Endodermal cell (in vitro differentiated cells): ENCODE results near the gene JAZF1. TPM values are rescaled to one million over a fixed set of nuclear protein-coding genes. Genes with fewer than 3 reads are reported as not detected.

ENCODE experiments used
- DNase-seq: peaks from one replicate; pipeline ENCODE4 v3.0.0-alpha.2; 2017
- H3K27ac ChIP-seq: 2 replicates; pipeline ENCODE4 v1.5.1; 2013; ENCODE audit warnings: mild to moderate bottlenecking, low read depth, low read length, moderate library complexity
- H3K27me3 ChIP-seq: 2 replicates; pipeline ENCODE4 v1.6.1; 2013; ENCODE audit warnings: mild to moderate bottlenecking, low read length, moderate library complexity; ENCODE audit not compliant: insufficient read depth, control insufficient read depth, poor library complexity, severe bottlenecking
- H3K36me3 ChIP-seq: 2 replicates; pipeline ENCODE4 v1.7.0; 2013; ENCODE audit warnings: mild to moderate bottlenecking, low read length, moderate library complexity; ENCODE audit not compliant: control insufficient read depth, insufficient read depth
- H3K4me1 ChIP-seq: one replicate; pipeline ENCODE4 v1.7.0; 2013; ENCODE audit warnings: low read length; ENCODE audit not compliant: control insufficient read depth, insufficient read depth
- H3K4me3 ChIP-seq: 2 replicates; pipeline ENCODE4 v1.5.1; 2013; ENCODE audit warnings: mild to moderate bottlenecking, low read length, moderate library complexity
- H3K9ac ChIP-seq: 2 replicates; pipeline ENCODE4 v1.6.1; 2013; ENCODE audit warnings: mild to moderate bottlenecking, low read length, moderate library complexity; ENCODE audit not compliant: poor library complexity, severe bottlenecking; ENCODE audit errors: extremely low read depth
- H3K9me3 ChIP-seq: 2 replicates; pipeline ENCODE4 v1.6.1; 2013; ENCODE audit warnings: mild to moderate bottlenecking, low read length, moderate library complexity; ENCODE audit not compliant: control insufficient read depth
- H3K27ac Mint-ChIP-seq: 2 replicates; pipeline ENCODE4 v1.8.0; 2020; ENCODE audit warnings: mixed read lengths
- H3K27me3 Mint-ChIP-seq: 2 replicates; pipeline ENCODE4 v1.8.0; 2021; ENCODE audit warnings: mild to moderate bottlenecking, mixed read lengths; ENCODE audit not compliant: insufficient read depth
- H3K36me3 Mint-ChIP-seq: 2 replicates; pipeline ENCODE4 v1.8.0; 2020; ENCODE audit warnings: low read depth, mixed read lengths
- H3K4me1 Mint-ChIP-seq: 2 replicates; pipeline ENCODE4 v1.8.0; 2020; ENCODE audit warnings: mixed read lengths
- H3K4me3 Mint-ChIP-seq: 2 replicates; pipeline ENCODE4 v1.8.0; 2020; ENCODE audit warnings: mild to moderate bottlenecking, moderate library complexity, mixed read lengths
- H3K9me3 Mint-ChIP-seq: 2 replicates; pipeline ENCODE4 v1.8.0; 2020; ENCODE audit warnings: mild to moderate bottlenecking, mixed read lengths
- WGBS, 2 experiments: methylation state at CpG; one replicate each; pipeline versions ENCODE4 v1.1.5 to v1.1.7; 2013; ENCODE audit warnings: missing lambda C conversion rate in 2 of 2, mixed read lengths in 1 of 2; ENCODE audit not compliant: insufficient coverage in 1 of 2, insufficient read length in 1 of 2; 5-methylcytosine and 5-hydroxymethylcytosine counted together
- total RNA-seq, 2 donors: library from RNA; stranded (reverse); fragmentation: NEBNext Ultra II Directional in 1 of 2; extraction: Animal tissue kit (Norgen Biotek cat#: 25700) in 1 of 2; gene quantifications; 2 replicates in 1 of 2; 3 replicates in 1 of 2; pipeline ENCODE4 v1.2.1, GENCODE V29; 2021
- TF ChIP-seq, protein P1 (sequence below): fragments of 200-600 bp; sonication (generic); conservative IDR thresholded peaks from 2 replicates; pipeline ENCODE4 v1.5.0; 2021; ENCODE audit warnings: antibody characterized with exemption, mild to moderate bottlenecking

JAZF1 gene
- total RNA-seq, 2 donors from 2014 or later: 18.3 to 33.6 TPM

DNA sequence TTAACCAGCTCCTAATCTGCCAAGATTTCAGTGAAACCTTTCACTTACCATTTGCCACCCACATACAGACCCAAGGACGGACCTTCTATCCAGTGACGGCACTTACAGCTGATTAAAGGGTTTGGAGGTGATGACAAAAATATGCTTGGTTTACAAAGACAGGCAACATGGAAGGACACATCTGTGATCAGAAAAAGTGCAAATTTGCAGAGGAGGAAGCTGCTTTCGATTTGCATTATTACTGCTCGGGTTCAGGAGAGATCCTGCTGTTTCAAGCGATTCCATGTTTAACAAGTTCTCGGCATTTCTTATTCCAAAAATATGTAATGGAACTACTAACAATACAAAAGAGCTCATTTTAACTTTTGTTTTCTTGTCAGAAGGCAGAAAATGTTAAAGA lies 109.0 kb downstream of the JAZF1 start:
- no peaks in the 10 kb centered on the region for H3K27me3 ChIP-seq
- Mint-ChIP-seq H3K9me3 (no peaks in the 10 kb centered on the region), H3K4me3 (no peak overlapping the region), H3K36me3 (peaks cover 6% of the 10 kb centered on the region), H3K4me1 (peaks cover 19% of the 10 kb centered on the region), H3K27ac (no peak overlapping the region), H3K27me3 (no peaks in the 10 kb centered on the region)
- TF ChIP-seq, protein P1, sequence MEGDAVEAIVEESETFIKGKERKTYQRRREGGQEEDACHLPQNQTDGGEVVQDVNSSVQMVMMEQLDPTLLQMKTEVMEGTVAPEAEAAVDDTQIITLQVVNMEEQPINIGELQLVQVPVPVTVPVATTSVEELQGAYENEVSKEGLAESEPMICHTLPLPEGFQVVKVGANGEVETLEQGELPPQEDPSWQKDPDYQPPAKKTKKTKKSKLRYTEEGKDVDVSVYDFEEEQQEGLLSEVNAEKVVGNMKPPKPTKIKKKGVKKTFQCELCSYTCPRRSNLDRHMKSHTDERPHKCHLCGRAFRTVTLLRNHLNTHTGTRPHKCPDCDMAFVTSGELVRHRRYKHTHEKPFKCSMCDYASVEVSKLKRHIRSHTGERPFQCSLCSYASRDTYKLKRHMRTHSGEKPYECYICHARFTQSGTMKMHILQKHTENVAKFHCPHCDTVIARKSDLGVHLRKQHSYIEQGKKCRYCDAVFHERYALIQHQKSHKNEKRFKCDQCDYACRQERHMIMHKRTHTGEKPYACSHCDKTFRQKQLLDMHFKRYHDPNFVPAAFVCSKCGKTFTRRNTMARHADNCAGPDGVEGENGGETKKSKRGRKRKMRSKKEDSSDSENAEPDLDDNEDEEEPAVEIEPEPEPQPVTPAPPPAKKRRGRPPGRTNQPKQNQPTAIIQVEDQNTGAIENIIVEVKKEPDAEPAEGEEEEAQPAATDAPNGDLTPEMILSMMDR: no peak
- DNase-seq: no peak
- 90 to 93% methylated on average over 4 to 6 of the region's 6 CpGs for WGBS, 2 experiments
- H3K36me3 ChIP-seq: no peaks in the 10 kb centered on the region
- no peak overlapping the region for H3K27ac ChIP-seq
- no peaks in the 10 kb centered on the region for H3K4me1 ChIP-seq
- H3K4me3 ChIP-seq: no peak overlapping the region
- no peaks in the 10 kb centered on the region for H3K9me3 ChIP-seq
- H3K9ac ChIP-seq: no peak overlapping the region

DNA sequence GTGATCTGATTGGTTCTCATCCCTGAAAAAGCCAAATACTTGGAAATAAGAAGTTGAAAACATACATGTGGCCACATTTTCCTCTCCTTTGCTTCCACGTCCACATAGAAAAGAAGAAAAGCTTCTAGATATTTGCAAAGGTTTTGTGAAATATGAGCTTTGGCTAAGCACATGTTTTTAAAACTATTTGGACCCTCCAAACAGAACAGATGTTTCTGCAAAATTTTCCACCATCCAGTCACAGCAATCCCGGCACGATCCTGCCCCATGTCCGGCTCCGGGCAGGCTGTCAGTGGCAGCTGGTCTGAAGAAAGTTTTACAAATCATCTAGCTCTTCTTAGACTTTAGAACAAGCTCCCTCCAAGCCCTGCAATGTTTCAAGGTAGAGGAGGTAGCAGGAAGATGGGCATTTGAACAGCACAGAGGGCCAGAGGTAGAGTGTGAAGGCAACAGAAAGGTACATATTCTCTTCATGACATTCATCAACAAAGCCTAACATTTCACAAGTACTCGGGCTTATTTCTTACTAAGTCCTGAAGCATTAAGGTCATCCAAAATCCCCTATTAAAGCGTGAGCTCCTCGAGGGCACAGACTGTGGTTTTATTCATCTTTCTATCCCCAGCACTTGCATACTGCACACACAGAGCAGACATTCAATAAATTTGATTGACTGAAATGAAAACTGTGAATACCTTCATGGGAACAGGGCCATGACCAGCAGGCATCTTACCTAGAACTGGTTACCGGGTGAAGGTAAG lies 110.1 kb downstream of the JAZF1 start:
- Mint-ChIP-seq H3K27ac (no peak overlapping the region), H3K9me3 (no peaks in the 10 kb centered on the region)
- 94 to 99% methylated on average over 7 to 9 of the region's 9 CpGs for WGBS, 2 experiments

DNA sequence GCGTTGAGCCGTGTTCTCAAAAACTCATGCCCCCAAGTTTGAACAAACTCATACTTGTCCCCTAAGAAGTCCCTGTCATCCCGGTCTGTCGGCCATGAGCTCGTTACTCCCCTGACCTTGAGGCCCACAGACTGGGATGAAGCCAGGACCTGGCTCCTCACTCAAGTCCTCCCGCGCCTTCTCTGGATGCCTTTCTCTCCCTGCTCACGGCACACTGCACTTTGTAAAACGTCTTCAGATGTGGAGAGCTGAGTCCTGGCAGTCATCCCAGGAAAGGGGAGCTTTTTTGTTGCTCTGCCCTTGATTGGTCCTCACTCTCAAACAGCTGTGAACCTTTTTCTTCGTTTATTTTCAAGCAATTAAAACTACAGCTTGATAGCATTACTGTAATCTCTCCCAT lies 110.8 kb downstream of the JAZF1 start:
- Mint-ChIP-seq H3K36me3 (peaks cover 6% of the 10 kb centered on the region), H3K27ac (peak overlapping the region; percentile 85), H3K9me3 (no peaks in the 10 kb centered on the region)

More for the DNA sequence above, 110.1 kb downstream of the JAZF1 start:
- no peak overlapping the region for H3K4me3 ChIP-seq
- H3K27me3 Mint-ChIP-seq: no peaks in the 10 kb centered on the region
- H3K36me3 Mint-ChIP-seq: peaks cover 6% of the 10 kb centered on the region
- peaks cover 27% of the 10 kb centered on the region for H3K4me1 Mint-ChIP-seq
- no peaks in the 10 kb centered on the region for H3K9me3 ChIP-seq
- no peaks in the 10 kb centered on the region for H3K4me1 ChIP-seq
- H3K4me3 Mint-ChIP-seq: no peak overlapping the region
- no peaks in the 10 kb centered on the region for H3K36me3 ChIP-seq
- no peak overlapping the region for H3K27ac ChIP-seq
- no peak overlapping the region for H3K9ac ChIP-seq
- H3K27me3 ChIP-seq: no peaks in the 10 kb centered on the region
- no peak for DNase-seq
- TF ChIP-seq, protein P1: no peak

More for the DNA sequence above, 110.8 kb downstream of the JAZF1 start:
- Mint-ChIP-seq H3K27me3 (no peaks in the 10 kb centered on the region), H3K4me3 (no peak overlapping the region), H3K4me1 (peaks cover 32% of the 10 kb centered on the region)
- TF ChIP-seq, protein P1: no peak
- H3K9ac ChIP-seq: no peak overlapping the region
- no peaks in the 10 kb centered on the region for H3K9me3 ChIP-seq
- no peak for DNase-seq
- no peaks in the 10 kb centered on the region for H3K27me3 ChIP-seq
- no peak overlapping the region for H3K4me3 ChIP-seq
- no peak overlapping the region for H3K27ac ChIP-seq
- 83 to 87% methylated on average over 8 to 10 of the region's 10 CpGs for WGBS, 2 experiments
- no peaks in the 10 kb centered on the region for H3K4me1 ChIP-seq
- no peaks in the 10 kb centered on the region for H3K36me3 ChIP-seq
